Esophagus muscularis mucosa (tissue), 4 donors: ENCODE data around the gene RYR2. TPM values are rescaled to one million over a fixed set of nuclear protein-coding genes. Genes with fewer than 3 reads are reported as not detected.

Source experiments
- DNase-seq: peaks from one replicate; pipeline ENCODE4 v3.0.0-alpha.2; 2017; ENCODE audit errors: extremely low spot score
- H3K27ac ChIP-seq, 4 donors: fragments of 200-600 bp; sonication (generic); replicated peaks in 1 of 4; 1 replicate in 3 of 4; 2 replicates in 1 of 4; pipeline ENCODE4 v1.5.1; 2016 to 2019; ENCODE audit warnings: mild to moderate bottlenecking in 1 of 4
- H3K27me3 ChIP-seq, 4 donors: fragments of 200-600 bp; sonication (generic); one replicate each; pipeline versions ENCODE4 v1.5.1 to v1.6.0; 2016 to 2019
- H3K36me3 ChIP-seq, 4 donors: fragments of 200-600 bp; sonication (generic); one replicate each; pipeline ENCODE4 v1.5.1; 2016 to 2019
- H3K4me1 ChIP-seq, 4 donors: fragments of 200-600 bp; sonication (generic); one replicate each; pipeline ENCODE4 v1.5.1; 2016 to 2019
- H3K4me3 ChIP-seq, 4 donors: fragments of 200-600 bp; sonication (generic); 1 replicate in 2 of 4; 2 replicates in 2 of 4; pipeline ENCODE4 v1.5.1; 2016 to 2019; ENCODE audit warnings: mild to moderate bottlenecking in 4 of 4, moderate library complexity in 1 of 4
- H3K9me3 ChIP-seq, 4 donors: fragments of 200-600 bp; sonication (generic); 1 replicate in 3 of 4; 2 replicates in 1 of 4; pipeline ENCODE4 v1.5.1; 2016 to 2019
- CTCF ChIP-seq, 3 experiments: fragments of 200-600 bp in 2 of 3; fragments of 450-650 bp in 1 of 3; sonication (generic) in 2 of 3; IDR thresholded peaks; one replicate each; pipeline ENCODE4 v1.5.1; 2017 to 2019; ENCODE audit warnings: antibody characterized with exemption in 3 of 3, mild to moderate bottlenecking in 2 of 3, moderate library complexity in 1 of 3
- EP300 ChIP-seq: sonication (generic); formaldehyde crosslinking; IDR thresholded peaks from one replicate; pipeline ENCODE4 v1.6.1; 2017; ENCODE audit warnings: antibody characterized with exemption
- POLR2A ChIP-seq: fragments of 450-650 bp; IDR thresholded peaks from one replicate; pipeline ENCODE4 v1.6.1; 2017; ENCODE audit warnings: antibody characterized with exemption, moderate library complexity, mild to moderate bottlenecking, low read depth
- POLR2AphosphoS5 ChIP-seq, 2 donors: sonication (generic); formaldehyde crosslinking; IDR thresholded peaks; one replicate each; pipeline ENCODE4 v1.6.1; 2017; ENCODE audit warnings: antibody characterized with exemption in 2 of 2
- WGBS: methylation state at CpG from one replicate; pipeline ENCODE4 v1.1.5; 2018; 5-methylcytosine and 5-hydroxymethylcytosine counted together
- intact Hi-C: fragments of 100-400 bp; cut with DNase I; formaldehyde crosslinking; loops from one replicate; pipeline ENCODE4 v1.15.1; 2023
- total RNA-seq, 4 donors: library from RNA; depleted of rRNA; stranded (reverse); fragments of >200 nt; gene quantifications; one replicate each; pipeline versions ENCODE4 v1.1.0 to v1.2.1, GENCODE V29; 2016

Gene RYR2
- total RNA-seq, 4 donors from 2014 or later = 29.8 to 56.3 (median 38.9) TPM

- DNase-seq = no peak
- Histone ChIP-seq H3K4me1 (no peaks in the 10 kb centered on the region), H3K27ac (no peak overlapping the region), H3K36me3 (no peaks in the 10 kb centered on the region), H3K9me3 (no peaks in the 10 kb centered on the region), H3K4me3 (no peak overlapping the region), H3K27me3 (no peaks in the 10 kb centered on the region)
- WGBS = 67% methylated on average over 2 of the region's 2 CpGs
- no peak for TF ChIP-seq POLR2A
- TF ChIP-seq EP300 = no peak
- TF ChIP-seq CTCF (IDR thresholded peaks at IDR 0.05) = no peak
- no peak for TF ChIP-seq POLR2AphosphoS5 (IDR thresholded peaks at IDR 0.05)
- intact Hi-C loops = no loop called here
These were observed 369.6 kb downstream of the RYR2 start for GRCh38 chr1:237411621-237412020.

DNA sequence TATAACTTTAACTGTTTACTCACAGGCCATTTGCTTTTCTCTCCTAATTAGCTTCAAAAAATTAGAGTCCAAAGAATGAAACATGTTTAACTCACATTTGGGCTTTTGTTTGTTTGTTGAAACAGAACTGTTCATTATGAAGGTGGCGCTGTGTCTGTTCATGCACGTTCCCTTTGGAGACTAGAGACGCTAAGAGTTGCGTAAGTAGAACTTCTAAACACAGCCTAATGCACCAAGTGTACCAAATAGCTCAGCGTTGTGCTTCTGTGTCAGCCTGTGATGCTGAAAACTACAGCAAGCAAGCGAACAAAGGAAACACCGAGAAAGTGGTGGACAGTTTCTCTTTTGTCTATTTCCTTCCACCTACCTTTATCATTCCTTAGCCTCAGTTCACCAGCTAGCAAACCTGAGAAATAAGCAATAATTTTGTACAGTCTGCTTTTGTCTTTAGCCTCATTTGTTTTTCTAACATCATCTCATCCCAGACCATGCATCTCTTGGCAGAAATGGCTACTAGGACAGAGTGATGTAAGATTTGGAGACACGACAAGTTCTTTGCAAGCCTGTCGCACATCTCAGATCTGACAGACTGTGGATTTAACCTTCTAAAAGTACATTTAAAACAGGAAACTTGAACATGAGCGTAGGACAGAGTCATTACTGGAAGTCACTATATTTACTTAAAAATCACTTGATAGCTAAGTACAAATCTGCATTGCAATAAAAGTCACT is 375.1 kb downstream of the RYR2 start:
- no peak overlapping the region for H3K4me3 ChIP-seq
- intact Hi-C loops = no loop called here
- peak overlapping the region in 2 of 4 donors; percentile 6 to 22 for H3K27ac ChIP-seq
- no peaks in the 10 kb centered on the region for H3K9me3 ChIP-seq
- no peaks in the 10 kb centered on the region for H3K4me1 ChIP-seq
- 74% methylated on average over 10 of the region's 10 CpGs for WGBS
- no peaks in the 10 kb centered on the region for H3K27me3 ChIP-seq
- no peak for DNase-seq
- no peak for TF ChIP-seq POLR2A
- no peak for TF ChIP-seq CTCF (IDR thresholded peaks at IDR 0.05)
- TF ChIP-seq POLR2AphosphoS5 (IDR thresholded peaks at IDR 0.05) = no peak
- no peak for TF ChIP-seq EP300
- H3K36me3 ChIP-seq = no peaks in the 10 kb centered on the region

GRCh38 chr1:237428809-237429208 is 386.8 kb downstream of the RYR2 start:
- Histone ChIP-seq H3K27me3 (no peaks in the 10 kb centered on the region), H3K9me3 (no peaks in the 10 kb centered on the region), H3K4me3 (no peak overlapping the region), H3K4me1 (no peaks in the 10 kb centered on the region), H3K36me3 (peaks cover 0 to 5% (median 3%) of the 10 kb centered on the region in 4 donors), H3K27ac (no peak overlapping the region)
- TF ChIP-seq EP300 (no peak), CTCF (IDR thresholded peaks at IDR 0.05) (no peak), POLR2A (no peak), POLR2AphosphoS5 (IDR thresholded peaks at IDR 0.05) (no peak)
- 81% methylated on average over 4 of the region's 4 CpGs for WGBS
- no peak for DNase-seq
- intact Hi-C loops = no loop called here

GRCh38 chr1:237429252-237429651 is 387.3 kb downstream of the RYR2 start:
- H3K9me3 ChIP-seq = no peaks in the 10 kb centered on the region
- intact Hi-C loops = no loop called here

More at GRCh38 chr1:237429252-237429651, 387.3 kb downstream of the RYR2 start:
- 59% methylated on average over 3 of the region's 3 CpGs for WGBS
- TF ChIP-seq CTCF (IDR thresholded peaks at IDR 0.05) = no peak
- H3K27ac ChIP-seq = no peak overlapping the region
- peaks cover 0 to 4% (median 2%) of the 10 kb centered on the region in 4 donors for H3K36me3 ChIP-seq
- no peaks in the 10 kb centered on the region for H3K4me1 ChIP-seq
- H3K4me3 ChIP-seq = no peak overlapping the region
- no peak for DNase-seq
- no peaks in the 10 kb centered on the region for H3K27me3 ChIP-seq
